Amygdala (tissue), 56 donors: Measurements from ENCODE around the gene ETFA.

Experiments
- DNase-seq, 56 donors: peaks; one replicate each; lab custom pipeline; 2025; lab: John Stamatoyannopoulos, UW

Gene ETFA

GRCh38 chr15:76340803-76341365 is 29.6 kb upstream of the ETFA start:
- no peak for DNase-seq

- DNase-seq: no peak
Measured at GRCh38 chr15:76340198-76340802, 29.0 kb upstream of the ETFA start.

- DNase-seq: no peak
Measured at GRCh38 chr15:76339305-76340197, 28.3 kb upstream of the ETFA start.

- no peak for DNase-seq
Measured at GRCh38 chr15:76338486-76339304, 27.4 kb upstream of the ETFA start.

GRCh38 chr15:76337696-76338485 is 26.6 kb upstream of the ETFA start:
- no peak for DNase-seq

- no peak for DNase-seq
Measured at GRCh38 chr15:76337059-76337695, 25.9 kb upstream of the ETFA start.

- peak in 40 of 56 donors; percentile 2 to 84 (median 45) for DNase-seq
Measured at GRCh38 chr15:76336254-76337058, 25.2 kb upstream of the ETFA start, which contains the start of gene ISL2. ISL2 (plus strand) TSS chr15:76336773; CDS start chr15:76336884, 111 bp downstream.

GRCh38 chr15:76335307-76336253 is 24.3 kb upstream of the ETFA start:
- no peak for DNase-seq

GRCh38 chr15:76334438-76335306 is 23.4 kb upstream of the ETFA start:
- no peak for DNase-seq

- DNase-seq: no peak
Measured at GRCh38 chr15:76333720-76334437, 22.6 kb upstream of the ETFA start.

GRCh38 chr15:76333309-76333708 is 22.0 kb upstream of the ETFA start:
- DNase-seq: no peak

- no peak for DNase-seq
Measured at GRCh38 chr15:76332796-76333195, 21.5 kb upstream of the ETFA start.

GRCh38 chr15:76330080-76330680 is 18.9 kb upstream of the ETFA start:
- DNase-seq: peak in 4 of 56 donors; percentile 17 to 28 (median 22)

GRCh38 chr15:76328958-76329357 is 17.7 kb upstream of the ETFA start:
- DNase-seq: no peak

GRCh38 chr15:76328106-76328696 is 16.9 kb upstream of the ETFA start:
- no peak for DNase-seq
